Activated CD8-positive, alpha-beta memory T cell treated with anti-CD3 and anti-CD28 coated beads, Interleukin-2, amount 50 U/mL, for 1 hour (primary cell): ENCODE results near the gene ROBO4.

Experiments
- DNase-seq: peaks from one replicate; pipeline ENCODE4 v3.0.0-alpha.2; 2020; ENCODE audit errors: extremely low read depth

The ROBO4 gene

DNA sequence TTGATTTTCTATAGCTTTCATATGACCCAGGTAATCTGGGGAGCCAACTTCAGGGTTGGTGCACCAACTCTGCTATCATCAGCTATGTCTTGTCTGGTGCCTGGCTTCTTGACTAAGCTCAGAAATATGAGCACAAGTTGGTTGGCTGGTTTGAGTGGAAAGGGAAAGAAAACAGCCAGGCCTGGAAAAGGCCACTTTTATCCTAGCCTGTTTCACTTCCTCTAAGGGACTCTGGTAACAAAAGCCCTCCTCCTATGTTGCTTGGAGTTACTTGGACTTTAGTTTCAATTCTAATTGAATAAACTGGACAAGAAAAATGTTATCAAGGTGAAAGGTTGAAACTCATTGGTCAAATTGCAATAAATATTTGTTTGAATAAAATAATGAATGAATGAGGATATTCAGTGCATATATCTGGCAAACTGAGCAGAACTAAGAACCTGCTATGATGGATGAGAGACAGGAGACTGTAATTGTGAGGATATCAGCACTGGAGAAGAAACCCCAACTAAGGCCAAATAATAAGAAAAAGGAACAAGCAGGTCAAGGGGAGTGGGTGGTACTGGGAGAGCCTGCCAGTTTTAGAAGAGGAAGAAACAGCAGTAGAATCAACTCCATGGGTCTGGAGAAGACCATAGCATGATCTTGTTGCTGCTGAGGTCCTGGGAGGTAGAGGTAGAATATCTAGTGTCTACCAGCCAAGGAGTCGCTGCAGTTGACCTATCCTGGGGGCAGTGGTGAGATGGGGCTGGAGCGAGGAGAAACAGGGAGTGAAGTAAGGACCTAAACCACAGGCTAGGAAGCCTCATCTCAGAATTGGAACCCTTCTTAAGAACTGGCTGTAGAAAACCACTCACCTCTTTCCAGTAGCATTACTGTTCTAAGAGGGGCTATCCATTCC lies 8.2 kb downstream of the ROBO4 start:
- DNase-seq, result no peak

DNA sequence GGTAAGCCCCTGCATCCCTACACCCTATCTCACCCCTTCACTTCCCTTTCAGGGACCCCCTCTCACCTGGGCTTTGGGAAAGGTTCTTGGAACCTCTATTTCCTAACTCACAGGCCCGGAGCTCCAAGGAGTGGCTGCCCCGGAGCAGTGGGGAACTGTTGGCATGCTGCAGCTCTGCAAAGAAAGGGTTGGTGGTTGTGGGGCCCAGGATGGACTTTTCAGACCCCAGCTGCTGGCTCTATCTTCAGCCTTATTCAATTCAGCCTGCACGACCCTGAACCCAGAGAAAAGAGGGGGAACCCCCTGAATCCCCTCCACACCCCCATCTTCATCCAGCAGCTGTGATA lies 10.0 kb downstream of the ROBO4 start:
- no peak for DNase-seq

DNA sequence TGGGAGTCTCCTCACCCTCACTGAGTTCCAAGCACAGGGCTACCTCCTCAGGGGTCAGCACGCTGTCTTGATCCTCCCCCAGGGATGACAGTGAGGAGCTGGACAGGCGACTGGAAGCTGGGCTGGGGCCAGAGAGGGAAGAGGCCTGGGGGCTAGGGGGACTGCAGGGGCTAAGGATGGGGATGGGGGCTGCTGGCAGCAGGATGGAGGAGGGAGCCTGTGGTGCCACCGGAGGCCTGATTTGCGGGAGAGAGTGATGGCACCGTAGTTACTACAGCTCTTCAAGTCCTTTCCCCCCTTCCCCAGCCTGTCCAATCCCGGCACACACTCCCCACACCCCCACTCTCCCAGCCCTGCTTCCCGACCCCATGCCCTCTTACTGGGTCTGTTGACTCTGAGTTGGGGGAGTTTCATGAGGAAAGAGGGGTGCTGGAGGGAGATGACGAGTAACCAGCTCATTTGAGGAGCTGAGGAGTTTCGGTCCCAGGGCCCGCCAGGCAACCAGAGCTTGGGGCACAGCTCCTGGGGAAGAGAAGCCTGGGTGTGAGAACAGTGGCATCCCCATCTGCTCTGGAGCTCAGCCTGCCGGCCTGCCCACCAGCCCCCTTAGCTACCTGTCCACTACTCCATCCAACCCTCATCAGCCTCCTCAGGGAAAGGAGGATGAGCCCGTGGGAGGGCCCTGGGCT lies 10.5 kb downstream of the ROBO4 start:
- DNase-seq, result no peak

DNA sequence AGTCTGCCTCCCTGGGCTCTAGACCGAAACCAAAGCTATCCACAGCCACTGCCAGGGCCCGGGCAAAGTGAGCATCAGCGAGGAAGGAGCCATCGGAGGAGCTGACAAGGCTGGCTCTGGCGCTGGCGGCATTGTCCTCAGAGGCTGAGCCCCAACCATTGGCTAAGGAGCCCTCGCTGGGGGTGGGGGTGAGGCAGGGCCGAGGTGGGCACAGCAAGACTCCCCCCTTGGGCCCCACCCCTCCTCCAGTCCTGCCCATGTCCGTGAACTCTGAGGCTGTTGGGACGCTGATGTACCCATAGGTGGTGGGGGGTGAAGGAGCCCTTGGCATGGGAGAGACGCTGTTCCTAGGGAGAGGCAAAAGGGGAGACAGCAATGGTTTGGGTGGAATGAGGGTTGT lies 11.2 kb downstream of the ROBO4 start:
- no peak for DNase-seq

DNA sequence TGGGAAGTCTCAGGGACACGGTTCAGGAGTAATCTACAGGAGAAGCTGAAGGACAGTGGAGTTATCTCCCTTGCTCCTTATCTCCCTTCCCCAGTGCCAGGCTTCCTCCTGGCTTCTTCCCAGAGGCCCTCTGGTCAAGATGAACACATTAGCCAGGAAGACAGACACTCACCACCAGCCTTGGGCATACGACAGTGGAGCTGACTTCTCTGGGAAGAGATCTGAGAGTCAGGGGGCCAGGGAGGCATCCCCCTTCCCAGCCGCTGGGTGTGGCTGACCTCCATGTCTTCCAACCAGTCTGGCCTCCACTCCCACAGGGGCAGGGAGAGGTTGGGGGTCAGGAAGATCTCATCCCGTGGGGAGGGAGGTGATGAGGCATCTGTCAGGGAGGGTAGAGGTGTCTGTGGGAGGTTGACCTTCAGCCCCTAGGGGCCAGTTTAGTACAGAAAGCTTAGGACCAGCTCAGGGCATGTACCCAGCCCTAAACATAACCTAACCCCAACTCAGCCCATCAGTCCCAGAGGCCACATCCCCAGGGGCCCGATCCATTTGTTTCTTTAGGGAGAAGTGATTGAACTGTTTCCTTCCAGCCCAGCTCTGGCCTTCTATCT lies 12.7 kb downstream of the ROBO4 start:
- DNase-seq, result no peak

DNA sequence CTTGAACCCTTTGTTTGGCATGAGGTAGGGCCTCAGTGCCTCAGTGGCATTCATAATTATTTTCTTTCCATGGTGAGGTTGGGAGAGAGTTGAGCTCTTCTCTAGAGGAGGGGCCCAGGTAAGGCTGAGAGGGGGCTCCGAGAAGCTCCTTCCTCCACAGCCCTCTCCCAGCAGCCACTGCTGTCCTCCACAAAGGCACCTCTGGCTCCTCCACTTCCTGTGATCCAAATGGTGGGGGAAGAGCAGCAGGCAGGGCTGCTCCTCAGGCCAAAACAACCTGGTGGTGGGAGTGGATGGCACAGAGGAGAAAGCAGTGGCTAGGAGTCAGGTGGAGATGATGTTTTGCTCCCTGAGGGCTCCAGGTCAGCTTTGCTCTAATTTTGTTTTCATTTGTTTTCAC lies 13.3 kb downstream of the ROBO4 start:
- DNase-seq, result no peak

DNA sequence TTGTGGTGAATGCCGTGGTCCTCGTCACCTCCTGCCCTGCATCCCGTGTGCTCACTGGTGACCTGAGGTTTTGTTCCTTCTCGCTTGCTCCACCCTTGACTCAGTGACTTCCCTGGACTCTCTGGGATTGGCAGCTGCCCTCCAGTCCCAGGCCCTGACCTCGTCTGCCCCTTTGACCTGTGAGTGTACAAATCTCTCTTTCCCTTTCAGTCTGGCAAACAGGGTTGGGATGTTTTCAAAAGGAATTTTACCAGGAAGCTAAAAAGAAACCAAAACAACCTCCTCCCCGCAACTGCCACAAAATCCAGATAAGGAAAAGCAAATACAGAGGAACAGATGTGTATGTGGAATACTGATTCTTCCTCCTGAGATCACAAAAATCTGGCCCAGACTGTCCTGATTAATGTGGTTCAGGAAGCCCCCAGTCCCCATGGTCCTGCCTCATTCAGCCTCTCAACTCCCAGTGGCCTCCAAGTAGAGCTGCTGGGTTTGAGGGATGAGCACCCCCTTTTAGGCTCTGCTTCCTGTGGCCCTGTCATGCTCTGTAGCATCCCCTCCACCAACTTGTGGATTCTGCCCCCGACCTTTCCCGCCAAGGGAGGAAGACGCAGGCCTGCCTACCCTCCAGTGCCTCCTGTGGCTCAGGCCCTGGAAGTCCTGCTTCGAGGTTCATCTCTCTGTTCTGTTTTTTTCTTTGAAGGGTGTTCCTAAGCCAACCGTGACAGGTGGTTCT lies 15.2 kb downstream of the ROBO4 start:
- DNase-seq, result no peak

DNA sequence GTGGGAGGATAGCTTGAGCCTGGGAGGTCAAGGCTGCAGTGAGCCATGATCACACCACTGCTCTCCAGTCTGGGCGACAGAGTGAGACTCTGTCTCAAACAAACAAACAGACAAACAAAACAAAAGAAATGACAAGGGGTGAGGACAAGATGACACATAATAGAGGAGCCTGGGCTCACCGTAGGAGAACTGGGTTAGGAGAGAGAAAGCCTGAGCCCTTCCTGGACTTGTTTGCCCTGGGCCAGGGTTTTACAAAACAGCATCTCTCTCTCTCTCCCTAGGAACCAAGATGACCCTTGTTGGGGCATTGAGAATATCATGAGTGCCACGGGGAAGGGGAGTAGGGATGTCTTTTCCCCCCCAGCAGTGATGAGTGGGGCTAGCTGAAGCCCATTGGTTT lies 16.7 kb downstream of the ROBO4 start:
- no peak for DNase-seq

DNA sequence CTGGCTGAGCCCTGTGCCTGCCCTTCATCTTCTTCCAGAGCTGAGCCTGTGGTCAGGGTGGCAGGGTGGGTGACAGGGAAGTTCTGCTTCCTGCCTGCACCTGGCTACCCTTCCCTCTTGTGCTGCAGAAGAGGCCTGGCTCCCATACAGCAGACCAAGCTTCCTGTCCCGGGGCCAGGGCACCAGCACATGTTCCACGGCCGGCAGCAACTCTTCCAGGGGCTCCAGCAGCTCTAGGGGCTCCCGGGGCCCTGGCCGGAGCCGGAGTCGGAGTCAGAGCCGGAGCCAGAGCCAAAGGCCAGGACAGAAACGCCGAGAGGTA lies 17.4 kb downstream of the ROBO4 start:
- DNase-seq, result no peak

DNA sequence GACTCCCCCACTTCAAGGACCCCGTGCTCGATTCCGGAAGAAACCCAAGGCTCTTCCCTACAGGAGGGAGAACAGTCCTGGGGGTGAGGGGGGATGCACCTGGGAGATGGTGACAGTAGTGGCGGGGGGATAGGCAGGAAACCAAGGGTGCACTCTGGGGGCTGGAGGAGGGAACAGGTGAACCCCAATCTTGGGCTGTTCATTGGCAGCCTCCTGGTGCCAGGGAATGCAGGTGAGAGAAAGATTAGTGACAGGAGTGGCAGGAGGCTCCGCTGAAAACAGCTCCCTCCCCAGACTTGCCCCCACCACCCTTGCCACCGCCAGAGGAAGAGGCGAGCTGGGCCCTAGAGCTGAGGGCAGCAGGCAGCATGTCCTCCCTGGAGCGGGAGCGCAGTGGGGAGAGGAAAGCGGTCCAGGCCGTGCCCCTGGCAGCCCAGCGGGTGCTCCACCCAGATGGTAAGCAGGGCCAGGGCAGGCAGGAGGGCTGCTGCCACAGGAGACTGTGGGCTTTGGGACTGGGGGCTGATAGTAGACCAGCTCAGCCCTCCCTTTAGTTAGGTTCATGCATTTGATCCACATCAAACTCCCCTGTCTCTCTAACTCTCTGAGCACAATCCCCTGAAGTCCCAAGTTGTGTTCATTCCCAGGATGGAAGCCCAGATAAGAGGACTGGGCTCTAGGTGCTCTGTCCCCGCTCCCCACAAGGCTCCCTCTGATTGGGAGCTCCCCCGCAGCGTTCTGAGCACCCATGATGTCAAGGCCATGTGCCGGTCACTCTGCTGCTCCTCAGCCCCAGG lies 18.0 kb downstream of the ROBO4 start:
- DNase-seq, result no peak

DNA sequence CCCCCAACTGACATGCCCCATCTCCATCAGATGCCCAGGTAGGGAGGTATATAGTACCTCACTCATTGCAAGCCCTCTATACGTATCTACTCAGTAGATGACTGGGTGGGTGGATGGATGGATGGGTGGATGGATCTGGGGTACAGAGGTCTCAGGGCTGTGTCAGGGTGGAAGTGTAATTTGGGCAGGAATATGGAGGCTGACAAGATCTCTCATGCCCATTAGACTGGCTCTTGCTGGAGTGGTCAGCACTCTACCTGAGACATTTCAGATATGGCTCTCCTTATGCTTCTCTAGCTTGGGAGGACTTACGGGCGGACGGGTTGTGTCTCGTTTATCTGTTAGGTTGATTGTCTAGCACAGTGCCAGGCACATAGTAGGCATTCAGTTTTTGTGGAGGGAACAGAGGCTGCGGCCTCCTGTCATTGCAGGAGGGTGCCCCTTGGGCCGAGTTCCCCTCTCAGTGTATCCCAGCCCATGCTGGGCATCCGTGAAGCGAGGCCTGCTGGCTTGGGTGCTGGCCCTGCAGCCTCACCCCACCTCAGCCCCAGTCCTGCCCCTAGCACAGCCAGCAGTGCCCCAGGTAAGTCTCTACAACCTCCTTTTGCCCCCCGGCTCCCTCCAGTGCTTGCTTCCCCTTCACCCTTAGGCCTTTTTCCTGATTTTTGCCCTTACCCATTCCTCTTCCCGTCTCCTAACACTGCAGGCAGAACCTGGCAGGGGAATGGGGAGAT lies 18.7 kb downstream of the ROBO4 start:
- no peak for DNase-seq

DNA sequence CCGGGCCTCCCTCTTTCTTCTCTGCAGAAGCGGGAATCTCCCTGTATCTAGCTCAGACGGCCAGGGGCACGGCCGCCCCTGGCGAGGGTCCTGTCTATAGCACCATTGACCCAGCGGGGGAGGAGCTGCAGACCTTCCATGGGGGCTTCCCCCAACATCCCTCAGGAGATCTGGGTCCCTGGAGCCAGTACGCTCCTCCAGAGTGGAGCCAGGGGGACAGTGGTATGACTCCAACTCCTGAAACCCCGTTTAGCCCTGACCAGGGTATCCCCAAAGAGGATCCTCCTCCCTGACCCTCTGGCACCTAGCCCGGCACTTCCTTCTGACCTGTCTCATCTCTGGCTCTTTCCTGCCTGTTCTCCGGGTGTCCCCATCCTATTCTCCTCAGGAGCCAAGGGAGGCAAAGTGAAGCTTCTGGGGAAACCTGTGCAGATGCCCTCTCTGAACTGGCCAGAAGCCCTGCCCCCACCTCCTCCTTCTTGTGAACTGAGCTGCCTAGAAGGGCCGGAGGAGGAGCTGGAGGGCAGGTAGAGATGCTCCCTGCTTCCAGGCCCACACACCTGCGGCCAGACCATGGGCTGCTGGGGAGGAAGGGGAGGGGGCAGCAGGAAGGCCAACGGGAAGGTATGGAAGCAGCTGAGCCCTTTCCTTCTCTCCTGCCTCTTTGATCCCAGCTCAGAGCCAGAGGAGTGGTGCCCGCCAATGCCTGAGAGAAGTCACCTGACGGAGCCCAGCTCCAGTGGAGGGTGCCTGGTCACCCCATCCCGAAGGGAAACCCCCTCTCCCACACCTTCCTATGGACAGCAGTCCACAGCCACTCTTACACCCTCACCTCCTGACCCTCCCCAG lies 19.5 kb downstream of the ROBO4 start:
- no peak for DNase-seq

DNA sequence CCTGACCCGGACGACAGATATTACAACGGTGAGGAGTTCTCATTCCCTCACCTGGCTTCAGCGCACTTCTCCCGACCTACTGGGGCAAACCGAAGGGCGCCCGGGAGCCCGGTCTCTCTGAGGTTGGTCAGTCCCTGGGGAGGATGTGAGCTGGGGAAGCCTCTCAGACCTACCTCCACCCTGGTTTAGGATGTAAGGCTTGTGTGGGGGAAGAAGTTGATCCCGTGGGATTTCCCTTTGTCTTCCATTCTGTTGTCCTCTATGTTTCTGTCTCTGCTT lies 20.1 kb downstream of the ROBO4 start:
- no peak for DNase-seq

DNA sequence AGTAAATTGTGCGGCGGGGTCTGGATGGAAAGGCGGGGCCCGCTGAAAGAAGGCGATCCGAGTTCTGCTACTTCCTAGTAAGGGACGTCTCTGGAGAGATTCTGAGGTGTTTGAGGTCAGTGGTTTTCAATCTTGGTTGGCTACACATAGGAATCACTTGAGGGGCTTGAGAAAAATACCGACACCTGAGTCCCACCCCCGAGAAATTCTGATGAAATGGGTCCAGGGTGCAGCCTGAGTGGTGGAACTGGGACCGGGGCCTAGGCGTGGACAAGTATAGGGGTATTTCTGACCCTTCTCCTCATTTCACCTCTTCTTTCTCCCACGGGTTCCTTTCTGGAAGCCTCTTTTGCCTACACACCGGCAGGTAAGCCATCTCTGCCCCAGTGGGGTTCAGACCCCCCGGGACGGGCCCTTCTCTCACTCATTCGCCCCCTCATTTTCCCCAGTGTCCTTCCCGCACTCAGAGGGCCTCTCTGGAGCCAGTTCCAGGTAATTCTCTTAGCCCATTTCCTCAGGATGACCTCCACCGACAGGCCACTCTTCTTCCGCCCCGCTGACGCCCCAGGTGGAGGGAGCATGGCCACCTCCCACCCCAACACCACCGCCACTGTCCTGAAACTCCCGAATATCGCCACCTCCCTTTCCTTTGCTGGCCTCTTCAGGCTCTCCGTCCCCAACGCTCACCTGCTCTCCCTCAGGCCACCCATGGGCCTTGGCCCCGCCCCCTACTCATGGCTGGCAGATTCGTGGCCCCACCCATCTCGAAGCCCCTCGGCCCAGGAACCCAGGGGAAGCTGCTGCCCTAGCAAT lies 20.6 kb downstream of the ROBO4 start:
- no peak for DNase-seq

DNA sequence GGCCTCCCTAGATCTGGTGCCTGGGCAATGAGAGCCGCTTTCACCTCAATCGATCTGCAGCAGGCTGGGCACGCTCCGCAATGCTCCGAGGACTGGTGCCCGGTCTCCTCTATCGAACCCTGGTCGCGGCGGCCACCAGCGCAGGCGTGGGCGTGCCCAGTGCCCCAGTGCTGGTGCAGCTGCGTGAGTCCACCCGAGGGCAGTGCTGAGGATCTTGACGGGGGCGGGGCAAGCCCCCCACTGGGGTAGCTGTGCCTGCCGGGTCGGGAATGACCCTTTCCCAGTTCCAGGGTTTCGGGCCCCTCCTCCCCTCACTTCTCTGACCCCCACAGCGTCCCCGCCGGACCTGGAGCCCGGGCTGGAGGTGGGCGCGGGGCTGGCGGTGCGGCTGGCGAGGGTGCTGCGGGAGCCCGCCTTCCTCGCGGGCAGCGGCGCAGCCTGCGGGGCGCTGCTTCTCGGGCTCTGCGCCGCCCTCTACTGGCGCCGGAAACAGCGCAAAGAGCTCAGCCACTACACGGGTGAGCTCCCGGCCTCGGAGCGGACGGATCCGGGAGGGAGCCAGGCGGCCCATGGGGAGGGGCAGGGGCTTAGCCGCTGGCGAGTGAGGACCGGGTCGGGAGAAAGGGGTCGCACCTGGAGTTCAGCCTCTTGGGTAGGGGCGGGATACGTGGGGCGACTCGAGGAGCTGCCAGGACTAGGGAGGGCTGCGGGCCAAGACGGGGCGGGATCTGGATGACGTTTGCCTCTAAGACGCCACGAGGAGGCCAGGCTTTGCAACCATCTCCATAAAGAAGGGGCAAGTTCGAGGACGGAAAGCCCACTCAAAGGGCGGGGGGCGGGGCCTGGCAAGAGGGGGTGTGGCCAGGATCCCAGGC lies 21.5 kb downstream of the ROBO4 start:
- DNase-seq, result peak; percentile 46

DNA sequence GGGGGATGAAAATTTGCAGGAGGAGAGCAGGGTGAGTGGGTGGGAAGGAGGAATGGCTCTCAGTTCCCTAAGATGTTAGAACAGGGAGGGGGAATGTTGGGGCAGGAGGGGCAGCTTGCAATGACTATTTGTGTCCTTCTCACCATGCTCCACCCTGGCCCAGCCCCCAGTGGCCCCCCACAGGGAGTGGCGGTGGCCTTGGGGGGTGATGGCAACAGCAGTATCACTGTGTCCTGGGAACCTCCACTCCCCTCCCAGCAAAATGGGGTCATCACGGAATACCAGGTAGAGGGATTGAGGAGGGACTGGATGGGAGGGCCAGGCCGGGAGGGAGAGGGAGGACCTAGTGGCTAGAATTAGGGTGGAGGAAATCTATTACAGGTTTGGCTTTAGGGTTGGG lies 22.3 kb downstream of the ROBO4 start:
- DNase-seq, result no peak

DNA sequence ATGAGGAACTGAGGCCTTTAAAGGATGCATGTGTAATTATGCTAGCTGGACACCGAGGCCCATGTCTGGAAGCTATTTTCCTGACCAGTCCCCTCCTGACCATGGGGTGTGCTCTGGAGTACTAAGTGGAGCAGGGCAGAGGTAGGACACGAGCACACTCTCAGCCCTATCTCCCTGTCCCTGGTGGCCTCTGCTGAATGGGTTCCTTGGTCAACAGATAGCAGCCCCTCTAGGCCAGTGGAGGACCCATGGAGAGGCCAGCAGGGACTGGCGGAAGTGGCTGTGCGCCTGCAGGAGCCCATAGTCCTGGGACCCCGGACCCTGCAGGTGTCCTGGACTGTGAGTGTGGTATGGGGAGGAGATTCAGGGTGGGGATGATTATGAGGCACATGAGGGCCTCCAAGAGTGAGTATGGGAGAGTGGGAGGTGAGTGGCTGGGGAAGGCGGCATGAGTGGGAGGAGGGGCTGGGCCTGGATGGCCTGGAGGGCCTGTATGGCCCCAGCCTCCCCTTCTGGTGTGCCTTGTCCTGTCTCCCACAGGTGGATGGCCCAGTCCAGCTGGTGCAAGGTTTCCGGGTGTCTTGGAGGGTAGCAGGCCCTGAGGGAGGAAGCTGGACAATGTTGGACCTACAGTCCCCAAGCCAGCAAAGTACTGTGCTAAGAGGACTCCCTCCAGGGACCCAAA lies 23.0 kb downstream of the ROBO4 start:
- DNase-seq, result no peak

DNA sequence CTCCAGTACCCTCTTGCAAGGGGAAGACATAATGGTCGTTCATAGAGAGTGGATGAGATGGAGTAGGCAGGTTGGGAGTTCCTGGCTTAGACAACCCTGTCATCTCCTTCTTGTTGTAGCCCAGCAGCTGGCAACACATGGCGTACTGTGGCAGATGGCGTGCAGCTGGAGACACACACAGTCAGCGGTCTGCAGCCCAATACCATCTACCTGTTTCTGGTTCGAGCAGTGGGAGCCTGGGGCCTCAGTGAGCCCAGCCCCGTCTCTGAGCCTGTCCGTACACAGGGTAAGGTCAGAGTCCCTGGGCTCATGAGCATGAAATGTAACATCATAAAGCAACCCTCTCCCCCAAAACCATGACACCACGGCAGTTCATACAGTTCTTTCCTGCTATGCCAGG lies 23.7 kb downstream of the ROBO4 start:
- DNase-seq, result no peak
